ENCODE data around the gene MBD5.

GRCh38 chr2:148447877-148448276, 427.0 kb downstream of the MBD5 start:
- TF ChIP-seq CTCF (conservative IDR thresholded peaks at IDR 0.05; ENCODE audit: low read length) (no peak), EZH2phosphoT487 (IDR thresholded peaks at IDR 0.05; ENCODE audit: borderline replicate concordance, low read depth, low read length) (no peak)
